ENCODE measurements around the gene MBTD1.

DNA sequence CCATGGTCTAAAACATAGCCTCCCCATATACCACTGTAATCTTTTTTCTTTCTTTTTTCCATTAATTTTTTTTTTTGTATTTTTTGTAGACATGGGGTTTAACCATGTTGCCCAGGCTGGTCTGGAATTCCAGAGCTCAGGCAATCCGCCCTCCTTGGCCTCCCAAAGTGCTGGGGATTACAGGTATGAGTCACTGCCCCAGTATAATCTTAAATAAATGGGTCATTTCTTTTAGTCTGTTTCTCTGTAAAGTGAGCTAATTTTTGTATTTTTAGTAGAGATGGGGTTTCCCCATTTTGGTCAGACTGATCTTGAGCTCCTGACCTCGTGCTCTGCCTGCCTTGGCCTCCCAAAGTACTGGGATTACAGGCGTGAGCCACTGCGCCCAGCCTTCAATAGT lies 112.2 kb downstream of the MBTD1 start:
- TF ChIP-seq, protein P1, sequence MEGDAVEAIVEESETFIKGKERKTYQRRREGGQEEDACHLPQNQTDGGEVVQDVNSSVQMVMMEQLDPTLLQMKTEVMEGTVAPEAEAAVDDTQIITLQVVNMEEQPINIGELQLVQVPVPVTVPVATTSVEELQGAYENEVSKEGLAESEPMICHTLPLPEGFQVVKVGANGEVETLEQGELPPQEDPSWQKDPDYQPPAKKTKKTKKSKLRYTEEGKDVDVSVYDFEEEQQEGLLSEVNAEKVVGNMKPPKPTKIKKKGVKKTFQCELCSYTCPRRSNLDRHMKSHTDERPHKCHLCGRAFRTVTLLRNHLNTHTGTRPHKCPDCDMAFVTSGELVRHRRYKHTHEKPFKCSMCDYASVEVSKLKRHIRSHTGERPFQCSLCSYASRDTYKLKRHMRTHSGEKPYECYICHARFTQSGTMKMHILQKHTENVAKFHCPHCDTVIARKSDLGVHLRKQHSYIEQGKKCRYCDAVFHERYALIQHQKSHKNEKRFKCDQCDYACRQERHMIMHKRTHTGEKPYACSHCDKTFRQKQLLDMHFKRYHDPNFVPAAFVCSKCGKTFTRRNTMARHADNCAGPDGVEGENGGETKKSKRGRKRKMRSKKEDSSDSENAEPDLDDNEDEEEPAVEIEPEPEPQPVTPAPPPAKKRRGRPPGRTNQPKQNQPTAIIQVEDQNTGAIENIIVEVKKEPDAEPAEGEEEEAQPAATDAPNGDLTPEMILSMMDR (conservative IDR thresholded peaks at IDR 0.05 in 1 of 2, IDR thresholded peaks at IDR 0.05 in 1 of 2; ENCODE audit: extremely low read depth in 1 of 2, insufficient read depth in 1 of 2, low read depth in 1 of 2, low read length in 2 of 2): no peak
- no peak for TF ChIP-seq EZH2 (IDR thresholded peaks at IDR 0.05; ENCODE audit: borderline replicate concordance, low read length)
